Neuron (in vitro differentiated cells): Measurements from ENCODE around the gene TENM3.

Experiments
- H2AFZ ChIP-seq: one replicate; pipeline ENCODE4 v1.6.1; 2013; ENCODE audit warnings: low read depth, mild to moderate bottlenecking, inconsistent platforms, low read length, moderate library complexity
- H3K27me3 ChIP-seq: one replicate; pipeline ENCODE4 v1.6.1; 2013; ENCODE audit warnings: low read length; ENCODE audit not compliant: insufficient read depth
- H3K36me3 ChIP-seq: one replicate; pipeline ENCODE4 v1.6.1; 2013; ENCODE audit warnings: low read length; ENCODE audit not compliant: insufficient read depth
- H3K4me1 ChIP-seq: one replicate; pipeline ENCODE4 v1.6.1; 2013; ENCODE audit warnings: low read length; ENCODE audit not compliant: insufficient read depth
- H3K4me3 ChIP-seq: 2 replicates; pipeline ENCODE4 v1.5.1; 2013; ENCODE audit warnings: mild to moderate bottlenecking, low read length, moderate library complexity
- H3K9me3 ChIP-seq: one replicate; pipeline ENCODE4 v1.6.1; 2013; ENCODE audit warnings: low read length

TENM3 gene

GRCh38 chr4:182832352-182833120, 589.3 kb downstream of the TENM3 start:
- Histone ChIP-seq H3K36me3 (no peaks in the 10 kb centered on the region), H3K9me3 (no peaks in the 10 kb centered on the region), H3K4me1 (peaks cover 17% of the 10 kb centered on the region), H2AFZ (no peak overlapping the region), H3K4me3 (no peak overlapping the region), H3K27me3 (no peaks in the 10 kb centered on the region)

- H3K4me3 ChIP-seq = no peak overlapping the region
- no peaks in the 10 kb centered on the region for H3K36me3 ChIP-seq
- no peaks in the 10 kb centered on the region for H3K27me3 ChIP-seq
- H3K4me1 ChIP-seq = no peaks in the 10 kb centered on the region
- H3K9me3 ChIP-seq = no peaks in the 10 kb centered on the region
- no peak overlapping the region for H2AFZ ChIP-seq
These were observed 592.0 kb downstream of the TENM3 start for GRCh38 chr4:182835006-182835740.

- Histone ChIP-seq H3K9me3 (no peaks in the 10 kb centered on the region), H3K4me3 (no peak overlapping the region), H3K36me3 (no peaks in the 10 kb centered on the region), H2AFZ (no peak overlapping the region), H3K4me1 (no peaks in the 10 kb centered on the region), H3K27me3 (no peaks in the 10 kb centered on the region)
These were observed 594.6 kb downstream of the TENM3 start for GRCh38 chr4:182837831-182838230.

DNA sequence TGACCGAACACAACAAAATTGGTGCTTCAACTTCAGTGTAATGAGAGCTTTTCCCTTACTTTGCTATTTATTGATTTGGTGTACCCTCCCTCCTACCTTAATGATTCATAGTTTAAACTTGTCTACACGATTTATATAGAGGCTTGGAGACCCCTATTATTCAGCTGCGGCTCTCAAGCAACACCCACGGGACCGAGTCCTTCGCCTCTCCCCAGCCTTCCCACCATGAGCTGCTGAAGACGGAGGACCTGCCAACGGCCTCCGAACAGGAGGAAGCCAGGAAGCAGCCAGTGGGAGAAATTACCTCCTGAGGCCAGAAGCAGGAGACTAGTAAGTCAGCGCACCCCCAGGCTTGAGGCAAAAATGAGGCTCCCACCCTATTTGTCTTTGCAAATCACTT, 595.3 kb downstream of the TENM3 start:
- no peaks in the 10 kb centered on the region for H3K36me3 ChIP-seq
- H3K9me3 ChIP-seq = no peaks in the 10 kb centered on the region
- no peak overlapping the region for H2AFZ ChIP-seq
- H3K4me3 ChIP-seq = no peak overlapping the region
- no peaks in the 10 kb centered on the region for H3K27me3 ChIP-seq
- H3K4me1 ChIP-seq = no peaks in the 10 kb centered on the region

GRCh38 chr4:182839256-182839655, 596.1 kb downstream of the TENM3 start:
- Histone ChIP-seq H3K4me1 (no peaks in the 10 kb centered on the region), H3K4me3 (no peak overlapping the region), H3K27me3 (no peaks in the 10 kb centered on the region), H2AFZ (no peak overlapping the region), H3K9me3 (no peaks in the 10 kb centered on the region), H3K36me3 (no peaks in the 10 kb centered on the region)

GRCh38 chr4:182840108-182840507, 596.9 kb downstream of the TENM3 start:
- Histone ChIP-seq H3K4me1 (no peaks in the 10 kb centered on the region), H3K4me3 (no peak overlapping the region), H3K36me3 (no peaks in the 10 kb centered on the region), H3K9me3 (no peaks in the 10 kb centered on the region), H3K27me3 (no peaks in the 10 kb centered on the region), H2AFZ (no peak overlapping the region)

GRCh38 chr4:182842104-182842600, 599.0 kb downstream of the TENM3 start:
- H3K4me3 ChIP-seq = no peak overlapping the region
- H3K27me3 ChIP-seq = no peaks in the 10 kb centered on the region
- no peaks in the 10 kb centered on the region for H3K36me3 ChIP-seq
- H2AFZ ChIP-seq = no peak overlapping the region
- no peaks in the 10 kb centered on the region for H3K9me3 ChIP-seq
- H3K4me1 ChIP-seq = no peaks in the 10 kb centered on the region

- no peaks in the 10 kb centered on the region for H3K4me1 ChIP-seq
- no peaks in the 10 kb centered on the region for H3K36me3 ChIP-seq
- no peak overlapping the region for H3K4me3 ChIP-seq
- no peaks in the 10 kb centered on the region for H3K9me3 ChIP-seq
- H2AFZ ChIP-seq = no peak overlapping the region
- no peaks in the 10 kb centered on the region for H3K27me3 ChIP-seq
These were observed 599.7 kb downstream of the TENM3 start for GRCh38 chr4:182842759-182843390.

DNA sequence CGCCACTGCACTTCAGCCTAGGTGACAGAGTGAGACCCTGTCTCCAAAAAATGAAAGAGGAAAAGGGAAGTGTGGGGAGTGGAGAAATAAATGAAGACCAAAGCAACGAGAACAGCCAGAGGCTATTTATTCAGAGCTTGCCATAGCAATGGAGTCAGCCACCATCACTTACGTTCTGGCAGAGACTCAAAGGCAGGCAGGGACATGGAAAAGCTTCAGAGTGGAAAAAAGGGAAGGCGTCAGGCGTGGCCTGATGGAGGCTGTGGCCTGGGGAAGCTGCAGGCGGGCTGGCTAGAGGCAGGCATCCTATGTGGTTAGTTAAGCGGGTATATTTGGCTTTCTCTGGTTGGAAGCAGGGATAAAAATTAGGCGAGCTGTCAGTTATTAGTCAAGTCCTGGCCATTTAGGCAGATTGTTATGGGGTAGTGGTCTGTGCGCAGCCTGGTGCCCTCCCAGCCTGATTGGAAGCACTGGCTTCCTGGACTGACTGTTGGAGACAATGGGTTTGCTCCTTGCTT, 600.7 kb downstream of the TENM3 start:
- no peak overlapping the region for H2AFZ ChIP-seq
- H3K4me1 ChIP-seq = no peaks in the 10 kb centered on the region
- no peaks in the 10 kb centered on the region for H3K27me3 ChIP-seq
- no peaks in the 10 kb centered on the region for H3K9me3 ChIP-seq
- H3K36me3 ChIP-seq = no peaks in the 10 kb centered on the region
- no peak overlapping the region for H3K4me3 ChIP-seq

GRCh38 chr4:182845618-182846017, 602.4 kb downstream of the TENM3 start:
- Histone ChIP-seq H3K4me1 (no peaks in the 10 kb centered on the region), H3K36me3 (no peaks in the 10 kb centered on the region), H2AFZ (no peak overlapping the region), H3K27me3 (no peaks in the 10 kb centered on the region), H3K9me3 (no peaks in the 10 kb centered on the region), H3K4me3 (no peak overlapping the region)

GRCh38 chr4:182846036-182846435, 602.8 kb downstream of the TENM3 start:
- no peaks in the 10 kb centered on the region for H3K36me3 ChIP-seq
- no peaks in the 10 kb centered on the region for H3K9me3 ChIP-seq
- no peaks in the 10 kb centered on the region for H3K27me3 ChIP-seq
- no peak overlapping the region for H2AFZ ChIP-seq
- H3K4me3 ChIP-seq = no peak overlapping the region
- no peaks in the 10 kb centered on the region for H3K4me1 ChIP-seq

GRCh38 chr4:182847576-182848450, 604.6 kb downstream of the TENM3 start:
- H3K4me1 ChIP-seq = peaks cover 4% of the 10 kb centered on the region
- peaks cover 2% of the 10 kb centered on the region for H3K9me3 ChIP-seq
- H2AFZ ChIP-seq = no peak overlapping the region
- H3K27me3 ChIP-seq = no peaks in the 10 kb centered on the region
- H3K4me3 ChIP-seq = no peak overlapping the region
- no peaks in the 10 kb centered on the region for H3K36me3 ChIP-seq
